PC-3 (cell line): ENCODE measurements around the gene CCNE1.

Experiments
- CTCF ChIP-seq: fragments of 300-600 bp; sonication (generic); conservative IDR thresholded peaks from 2 replicates; pipeline ENCODE4 v1.5.1; 2017; ENCODE audit warnings: antibody characterized with exemption, low read depth, mild to moderate bottlenecking, low read length
- EZH2phosphoT487 ChIP-seq: fragments of 300-600 bp; sonication (generic); IDR thresholded peaks from 2 replicates; pipeline ENCODE4 v1.6.1; 2018; ENCODE audit warnings: mild to moderate bottlenecking, antibody characterized with exemption, low read length, borderline replicate concordance

- TF ChIP-seq CTCF (no peak), EZH2phosphoT487 (no peak)
Observed at GRCh38 chr19:29766100-29766499, 45.7 kb upstream of the CCNE1 start.
